NCI-H748 (cell line): ENCODE results near the gene MAGEA9B.
A peak's percentile ranks its signal among the peaks of the same experiment; 100 is the strongest.
"Not testable (repeated sequence)": the region's sequence is repeated elsewhere in the genome, so short reads cannot be mapped to it uniquely, and the experiment has no call there.

Experiments used
- DNase-seq: peaks from one replicate; lab custom pipeline; 2025; ENCODE audit not compliant: unreplicated experiment; lab: John Stamatoyannopoulos, UW

The MAGEA9B gene, protein sequence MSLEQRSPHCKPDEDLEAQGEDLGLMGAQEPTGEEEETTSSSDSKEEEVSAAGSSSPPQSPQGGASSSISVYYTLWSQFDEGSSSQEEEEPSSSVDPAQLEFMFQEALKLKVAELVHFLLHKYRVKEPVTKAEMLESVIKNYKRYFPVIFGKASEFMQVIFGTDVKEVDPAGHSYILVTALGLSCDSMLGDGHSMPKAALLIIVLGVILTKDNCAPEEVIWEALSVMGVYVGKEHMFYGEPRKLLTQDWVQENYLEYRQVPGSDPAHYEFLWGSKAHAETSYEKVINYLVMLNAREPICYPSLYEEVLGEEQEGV

DNA sequence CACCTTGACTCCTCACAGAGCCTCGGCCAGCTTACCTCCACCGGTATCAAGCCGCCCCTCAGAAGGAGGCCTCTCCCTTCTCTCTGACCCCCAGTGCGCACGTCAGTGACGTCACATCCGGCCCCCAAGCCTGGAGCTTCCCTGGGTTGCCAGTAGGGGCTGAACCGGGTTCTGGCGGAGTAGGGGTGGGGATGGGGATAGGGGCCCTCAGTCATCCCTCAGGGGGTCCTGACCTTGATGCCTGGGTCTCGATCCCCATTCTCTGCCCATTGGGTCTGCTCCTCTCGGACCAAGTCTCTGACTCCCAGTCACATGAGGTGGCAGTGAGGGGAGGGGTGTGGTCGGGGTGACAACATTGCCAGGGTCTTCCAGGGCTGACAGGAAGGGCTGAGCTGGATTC, at the start of gene MAGEA9B:
TSS of gene MAGEA9B (minus strand) at position 101 of the 400 bp plus-strand sequence. CDS start 4,280 bp downstream, outside the sequence.
- not testable (repeated sequence) for DNase-seq

DNA sequence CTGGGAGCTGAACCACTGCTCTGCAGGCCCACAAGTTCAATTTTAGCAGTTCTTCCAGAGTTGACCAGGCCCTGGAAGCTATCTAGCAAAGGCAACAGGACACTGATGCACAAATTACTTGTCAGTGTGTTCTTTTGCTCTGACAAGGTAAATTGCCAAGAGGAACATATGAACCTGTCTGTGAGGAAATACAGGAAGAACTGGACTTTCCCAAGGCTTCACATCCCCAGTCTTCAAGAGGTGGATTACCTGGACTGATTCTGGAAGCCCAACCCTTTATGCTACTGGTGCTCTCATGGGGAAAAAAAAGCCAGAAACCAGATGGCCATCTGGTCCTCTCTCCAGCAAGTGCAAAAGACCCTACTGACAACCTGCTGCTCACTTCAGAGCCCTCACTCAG, 46.3 kb upstream of the MAGEA9B start:
- no peak for DNase-seq

DNA sequence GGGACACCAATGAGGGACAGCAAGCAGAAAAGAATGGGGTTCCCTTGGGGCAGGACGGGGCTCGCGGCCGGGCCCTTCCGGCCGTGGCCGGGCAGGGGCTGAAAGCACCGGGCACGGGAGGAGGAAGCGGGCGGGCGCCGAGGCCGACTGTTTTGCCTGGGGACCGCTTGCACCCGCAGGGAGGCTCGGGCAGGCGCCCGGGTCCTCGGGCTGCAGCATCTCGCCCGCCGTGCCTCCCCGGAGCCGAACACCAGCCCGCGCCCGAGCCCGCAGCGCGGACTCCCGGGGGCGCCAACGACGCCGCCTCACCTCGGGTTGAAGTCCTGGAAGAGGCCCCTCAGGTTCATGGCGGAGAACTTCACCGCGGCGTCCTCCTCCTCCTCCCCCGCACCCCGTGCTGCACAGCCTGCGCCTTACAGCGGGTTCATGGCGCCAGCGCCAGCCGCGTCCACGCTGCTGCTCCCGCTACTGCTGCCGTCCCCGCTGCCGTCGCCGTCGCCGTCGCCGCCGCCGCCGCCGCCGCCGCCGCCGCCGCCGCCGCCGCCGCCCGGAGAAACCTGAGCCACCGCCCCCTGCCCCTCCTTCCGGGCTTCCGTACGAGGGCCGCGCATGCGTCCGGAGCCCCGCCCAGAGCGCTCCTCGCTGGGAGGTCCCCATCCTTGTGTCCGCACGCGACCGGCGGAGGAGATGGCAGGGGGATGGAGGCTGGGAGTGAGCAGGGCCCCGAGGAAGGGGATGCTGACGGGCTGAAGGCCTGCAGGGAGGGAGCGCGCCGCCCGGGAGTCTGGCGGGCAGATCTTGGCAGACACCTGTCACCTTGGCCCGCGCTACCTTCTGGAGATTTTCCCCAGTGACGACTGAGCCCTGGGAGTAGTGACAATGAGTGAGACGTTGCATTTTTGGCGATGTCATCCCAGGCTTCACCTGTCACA, 44.2 kb upstream of the MAGEA9B start, which contains the start of gene TMEM185A:
TSS of gene TMEM185A (minus strand) at position 559 of the 932 bp plus-strand sequence. CDS start at position 347, 212 bp downstream.
- peak; percentile 82 for DNase-seq

DNA sequence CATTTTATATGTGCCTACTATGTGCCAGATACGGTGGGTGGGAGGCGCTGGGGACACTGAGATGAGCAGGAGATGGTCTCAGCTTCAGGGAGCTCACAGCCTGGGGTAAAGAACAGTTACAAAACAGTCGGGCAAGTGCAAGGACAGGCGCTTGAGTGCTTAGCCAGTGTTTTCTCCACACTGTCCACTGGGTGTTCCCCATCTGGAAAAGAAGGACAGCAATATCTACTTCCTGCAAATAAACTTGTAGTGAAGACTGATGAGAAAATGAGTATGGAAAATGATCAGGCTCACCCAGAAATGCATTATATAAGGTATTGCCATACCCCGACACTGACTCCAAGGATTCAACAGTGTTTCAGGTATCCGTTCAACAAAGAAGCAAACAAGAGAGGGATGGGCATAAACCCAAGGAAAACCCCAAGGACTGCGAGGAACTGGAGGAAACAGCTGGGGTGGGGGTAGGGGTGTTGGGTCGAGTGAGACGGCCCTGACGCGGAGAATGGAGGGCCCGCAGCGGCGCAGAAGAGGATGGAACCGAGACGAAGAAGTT, 43.5 kb upstream of the MAGEA9B start:
- peak; percentile 25 for DNase-seq

DNA sequence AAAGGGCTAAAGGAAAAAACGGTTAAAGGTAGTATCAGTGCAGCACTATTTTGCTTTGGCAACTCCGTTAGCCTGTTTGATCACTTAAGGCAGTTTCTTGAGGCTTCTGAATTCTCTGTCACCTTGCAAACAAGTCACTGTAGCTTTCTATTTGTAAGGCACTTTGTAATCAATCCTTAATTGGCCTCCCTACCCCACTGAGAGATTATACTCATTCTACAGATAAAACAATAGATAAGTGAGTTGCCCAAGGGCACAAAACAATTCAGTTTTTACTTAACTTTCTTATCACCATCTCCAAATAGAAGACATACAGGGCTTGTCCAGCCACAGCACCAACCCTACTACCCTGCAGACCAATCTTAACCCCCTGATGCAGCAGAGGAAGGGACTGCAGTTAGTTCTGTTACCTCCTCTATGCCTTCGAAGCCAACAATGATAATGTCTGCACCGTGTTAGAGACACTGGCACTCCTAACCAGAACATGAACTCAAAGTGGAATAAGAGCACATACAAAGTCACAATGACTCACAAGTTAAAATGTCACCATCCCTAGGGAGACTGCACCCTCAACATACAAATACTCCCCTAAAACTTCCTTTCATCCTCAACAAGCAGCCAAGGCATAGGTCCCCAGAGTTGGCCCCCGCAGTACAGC, 42.6 kb upstream of the MAGEA9B start:
- DNase-seq: no peak

DNA sequence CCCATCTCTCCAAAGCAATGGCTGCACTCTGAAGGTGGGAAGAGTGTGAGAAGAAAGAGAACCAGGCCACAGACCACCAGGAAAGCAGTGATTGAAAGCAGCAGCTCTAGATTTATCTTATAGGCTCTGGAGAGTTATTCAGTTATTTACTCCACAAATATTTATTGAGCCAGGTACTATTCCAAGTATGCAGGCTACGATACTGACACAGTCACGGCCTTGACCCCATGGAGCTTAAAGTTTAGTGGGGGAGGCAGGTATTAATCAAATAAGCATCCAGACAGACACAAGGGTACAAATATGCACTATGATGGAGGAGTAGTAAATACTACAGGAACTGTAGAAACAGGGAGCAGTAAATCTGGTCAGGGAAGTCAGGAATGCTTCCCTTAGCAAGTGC, 41.5 kb upstream of the MAGEA9B start:
- no peak for DNase-seq

DNA sequence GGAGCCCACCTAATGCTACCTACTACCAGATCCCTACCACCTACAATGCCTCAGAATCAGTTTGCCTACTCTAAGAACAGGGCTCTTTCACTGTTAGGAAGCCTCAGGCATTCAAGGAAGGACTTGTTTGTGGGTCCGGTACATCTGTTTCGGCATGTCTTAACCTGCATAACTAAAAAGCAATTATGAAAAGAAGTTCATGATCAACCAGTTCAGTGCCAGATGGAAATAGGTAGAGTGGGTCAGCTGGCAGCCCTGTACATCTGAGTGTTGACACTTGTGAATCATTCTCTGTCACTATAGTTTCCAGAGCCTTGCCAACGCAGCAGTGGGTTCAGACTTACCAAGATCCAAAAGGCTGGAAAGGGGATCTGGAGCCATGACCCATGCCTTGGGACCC, 41.0 kb upstream of the MAGEA9B start:
- DNase-seq: no peak

DNA sequence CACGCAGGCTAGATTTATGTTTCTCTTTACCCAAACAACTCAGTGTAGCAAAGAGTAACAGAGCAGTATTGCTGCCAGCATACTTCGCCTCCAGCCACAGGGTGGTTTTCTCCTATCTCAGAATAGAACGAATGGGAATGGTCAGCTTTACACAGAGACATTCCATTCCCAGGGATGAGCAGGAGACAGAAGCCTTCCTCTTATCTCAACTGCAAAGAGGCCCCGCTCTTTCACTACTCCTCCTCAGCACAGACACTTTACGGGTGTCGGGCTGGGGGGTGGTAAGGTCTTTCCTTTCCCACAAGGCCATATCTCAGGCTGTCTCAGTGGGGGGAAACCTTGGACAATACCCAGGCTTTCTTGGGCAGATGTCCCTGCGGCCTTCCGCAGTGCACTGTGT, 39.6 kb upstream of the MAGEA9B start:
- not testable (repeated sequence) for DNase-seq

DNA sequence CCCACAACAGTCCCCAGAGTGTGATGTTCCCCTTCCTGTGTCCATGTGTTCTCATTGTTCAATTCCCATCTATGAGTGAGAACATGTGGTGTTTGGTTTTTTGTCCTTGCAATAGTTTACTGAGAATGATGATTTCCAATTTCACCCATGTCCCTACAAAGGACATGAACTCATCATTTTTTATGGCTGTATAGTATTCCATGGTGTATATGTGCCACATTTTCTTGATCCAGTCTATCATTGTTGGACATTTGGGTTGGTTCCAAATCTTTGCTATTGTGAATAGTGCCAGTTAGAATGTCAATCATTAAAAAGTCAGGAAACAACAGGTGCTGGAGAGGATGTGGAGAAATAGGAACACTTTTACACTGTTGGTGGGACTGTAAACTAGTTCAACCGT, 32.4 kb upstream of the MAGEA9B start:
- DNase-seq: not testable (repeated sequence)

DNA sequence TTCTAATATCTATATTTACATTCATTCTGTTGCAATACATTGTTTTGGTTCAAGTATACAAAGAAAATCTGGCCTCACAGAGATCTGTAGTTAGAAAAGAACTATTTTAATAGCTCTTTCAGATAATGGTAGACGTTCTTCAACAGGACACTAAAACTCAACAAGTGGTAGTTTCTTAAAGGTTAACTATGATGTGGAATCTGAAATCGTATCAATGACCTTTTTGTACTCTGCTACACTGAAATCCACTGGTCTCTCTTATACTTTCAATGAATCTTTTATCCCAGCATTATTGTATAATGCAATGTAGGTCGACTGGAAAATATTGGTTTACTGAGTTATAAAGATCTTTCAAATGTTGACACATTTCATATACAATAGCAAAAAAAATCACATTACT, 31.6 kb upstream of the MAGEA9B start:
- DNase-seq: no peak

DNA sequence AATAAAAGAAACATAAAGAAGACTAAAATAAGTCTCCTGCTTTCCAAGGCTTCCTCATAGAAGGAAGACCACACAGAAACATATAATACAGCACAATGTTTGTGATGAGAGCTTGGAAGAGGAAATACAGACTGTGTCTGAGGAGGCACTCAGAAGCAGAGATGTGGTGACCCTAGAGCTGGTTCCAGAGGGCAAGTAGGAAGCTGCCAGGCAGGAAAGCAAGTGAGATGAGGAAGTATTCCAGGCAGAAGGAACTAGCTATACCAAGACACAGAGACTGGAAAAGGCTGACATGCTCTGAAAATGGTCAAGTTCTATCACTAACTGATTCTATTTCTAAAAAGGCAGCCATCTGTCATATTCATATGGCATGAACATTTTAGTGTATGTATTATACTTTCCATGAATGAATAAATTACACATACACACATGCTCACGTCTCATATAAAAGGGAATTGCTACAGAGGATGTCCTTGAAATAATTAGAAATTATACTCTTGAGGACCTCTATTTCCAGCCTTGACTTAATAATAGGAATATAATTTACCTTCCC, 24.4 kb upstream of the MAGEA9B start:
- DNase-seq: no peak

DNA sequence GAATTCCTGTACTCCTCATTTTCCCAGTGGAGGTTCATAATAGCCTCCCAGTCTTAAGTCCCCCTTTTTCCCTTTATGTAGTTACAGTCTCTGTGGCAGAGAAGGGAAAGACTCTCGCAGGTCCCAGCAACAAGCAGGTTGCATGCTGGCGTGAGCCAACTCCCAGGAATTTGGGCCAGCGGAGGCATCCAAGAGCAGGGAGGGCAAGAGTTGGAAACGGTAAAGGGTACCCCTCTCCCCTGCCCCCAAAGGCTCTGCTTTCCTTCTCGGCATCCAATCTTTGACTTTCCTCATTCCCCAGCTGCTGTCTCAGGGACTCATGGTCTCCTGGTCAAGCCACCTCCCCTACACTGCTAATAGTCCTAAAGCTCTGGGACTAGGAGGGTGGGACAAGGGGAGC, 23.3 kb upstream of the MAGEA9B start:
- no peak for DNase-seq

DNA sequence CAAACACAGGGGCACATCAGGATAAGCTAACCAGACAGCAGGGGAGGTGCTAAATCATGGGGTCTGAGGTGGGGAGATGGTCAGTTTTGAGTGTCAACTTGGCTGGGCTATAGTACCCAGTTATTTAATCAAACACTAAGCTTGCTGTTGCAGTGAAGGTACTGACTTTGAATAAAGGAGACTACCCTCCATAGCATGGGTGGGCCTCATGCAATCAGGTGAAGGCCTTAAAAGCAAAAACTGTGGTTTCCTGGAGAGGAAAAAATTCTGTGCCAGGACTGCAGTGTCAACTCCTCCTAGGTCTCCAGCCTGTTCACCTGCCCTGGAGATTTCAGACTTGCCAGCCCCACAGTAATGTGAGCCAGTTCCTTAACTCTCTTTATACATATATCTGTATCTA, 20.4 kb upstream of the MAGEA9B start:
- no peak for DNase-seq

DNA sequence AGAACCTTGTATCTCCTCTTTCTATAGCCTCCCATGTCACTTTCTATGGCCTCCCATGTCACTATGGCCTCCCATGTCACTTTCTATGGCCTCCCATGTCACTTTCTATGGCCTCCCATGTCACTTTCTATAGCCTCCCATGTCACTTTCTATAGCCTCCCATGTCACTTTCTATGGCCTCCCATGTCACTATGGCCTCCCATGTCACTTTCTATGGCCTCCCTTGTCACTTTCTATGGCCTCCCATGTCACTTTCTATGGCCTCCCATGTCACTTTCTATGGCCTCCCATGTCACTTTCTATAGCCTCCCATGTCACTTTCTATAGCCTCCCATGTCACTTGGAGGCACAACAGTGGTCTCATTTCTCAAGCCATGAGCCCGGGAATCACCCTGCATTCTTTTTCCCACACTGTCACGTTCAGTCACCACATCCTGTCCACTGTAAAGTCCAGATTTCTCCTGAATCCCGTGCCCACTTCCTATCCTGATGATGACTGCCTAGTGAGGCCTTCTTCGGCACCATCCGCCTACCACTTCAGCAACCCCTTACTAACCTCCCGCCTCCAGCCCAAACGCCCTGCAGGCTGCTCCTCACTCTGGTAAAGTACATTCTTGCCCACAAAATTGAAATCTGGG, 18.1 kb upstream of the MAGEA9B start:
- not testable (repeated sequence) for DNase-seq

DNA sequence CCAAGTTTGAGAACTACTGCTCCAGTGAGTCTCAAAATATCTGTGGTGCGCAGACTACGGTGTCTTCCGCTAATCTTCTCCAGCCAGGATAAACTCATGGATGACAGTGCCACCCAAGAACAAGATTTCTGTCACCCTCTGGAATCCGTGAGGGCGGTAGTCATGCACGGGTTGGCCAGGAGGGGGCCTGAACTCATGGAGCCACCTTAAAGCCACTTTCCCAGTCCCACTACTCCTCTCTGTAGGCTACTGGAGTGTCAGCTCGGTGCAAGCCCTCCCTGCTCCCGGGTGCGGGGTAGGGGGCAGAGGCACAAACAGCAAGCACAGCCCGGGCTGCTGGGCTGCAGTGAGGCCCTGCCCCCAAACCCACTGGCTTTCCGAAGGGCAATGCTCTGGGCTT, 11.3 kb upstream of the MAGEA9B start:
- not testable (repeated sequence) for DNase-seq

DNA sequence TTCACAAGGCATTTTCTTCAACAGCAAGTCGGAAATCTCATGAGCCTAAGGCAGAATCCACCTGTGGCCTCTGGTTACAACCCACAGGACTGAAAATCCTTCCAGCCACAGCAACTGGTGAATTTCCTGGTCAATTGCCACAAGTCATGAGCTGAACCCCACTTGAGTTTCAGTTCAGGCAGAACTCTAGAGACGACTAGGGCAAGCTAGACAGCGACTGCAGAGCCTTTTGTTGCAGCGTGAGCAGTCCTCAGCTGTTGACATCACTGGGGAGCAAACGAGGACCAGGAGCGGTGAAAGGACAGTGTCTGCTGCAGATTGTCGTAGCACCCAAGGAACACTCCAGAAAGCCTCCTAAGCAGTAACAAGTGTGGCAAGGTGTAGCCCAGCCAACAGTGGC, 8.7 kb upstream of the MAGEA9B start:
- DNase-seq: not testable (repeated sequence)

DNA sequence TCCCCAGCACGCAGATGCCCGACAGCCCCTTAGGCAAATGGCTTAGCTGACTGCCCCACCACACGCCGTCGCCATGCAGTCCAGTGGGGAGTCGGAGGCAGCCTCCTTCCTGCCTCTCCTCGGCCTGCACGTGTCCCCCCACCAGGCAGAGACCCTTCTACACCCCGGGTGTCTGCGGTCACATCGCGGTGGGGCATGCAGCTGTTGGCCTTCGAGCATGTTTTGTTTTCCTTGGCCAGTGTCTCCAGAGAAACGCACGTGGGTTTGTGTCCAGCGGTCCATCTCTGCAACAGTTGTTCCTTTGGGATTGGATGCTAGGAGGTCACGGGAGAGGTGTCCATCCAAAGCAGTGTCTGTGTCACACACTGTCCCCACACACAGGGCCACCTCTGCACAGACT, 8.0 kb upstream of the MAGEA9B start, which contains the start of gene HSFX2:
TSS of gene HSFX2 (minus strand) at position 101 of the 400 bp plus-strand sequence. CDS start 614 bp downstream, outside the sequence.
- not testable (repeated sequence) for DNase-seq

DNA sequence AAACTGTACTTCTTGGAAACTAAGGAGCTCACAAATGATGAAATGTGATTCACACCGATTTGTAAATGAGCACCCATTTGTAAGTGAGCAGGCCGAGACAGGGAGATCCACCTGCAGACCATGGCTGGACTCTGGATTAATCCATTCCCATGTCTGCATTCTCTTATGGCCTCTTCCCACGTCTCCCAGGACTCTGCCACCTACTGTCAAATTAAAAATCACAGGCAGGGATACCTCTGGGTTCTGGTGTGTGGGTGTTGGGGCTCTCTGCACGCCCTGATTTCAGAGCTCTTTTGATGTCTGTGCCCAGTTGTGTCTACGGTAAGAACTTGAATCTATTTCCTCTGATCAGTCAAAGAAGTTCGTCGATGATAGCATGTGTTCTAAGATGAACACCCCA, 3.7 kb upstream of the MAGEA9B start:
- DNase-seq: not testable (repeated sequence)

DNA sequence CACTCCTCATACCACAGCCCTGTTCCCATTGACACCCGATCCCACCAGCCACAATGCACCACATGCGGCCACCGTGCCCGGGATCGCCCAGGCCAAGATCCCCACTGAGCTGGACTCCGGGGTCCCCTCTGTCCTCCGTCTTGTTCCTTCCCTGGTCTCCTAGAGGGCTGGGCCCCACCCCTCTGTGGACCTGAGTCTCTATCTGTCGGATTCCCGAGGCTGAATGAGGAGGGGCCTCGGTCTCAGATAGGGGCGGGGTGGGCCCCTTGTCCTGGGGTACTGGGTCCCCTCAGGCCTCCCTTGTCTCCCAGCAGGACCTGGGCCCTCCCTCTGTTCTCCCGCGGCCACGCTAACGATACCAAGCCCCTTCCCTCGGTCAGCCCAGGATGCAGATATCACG, 1.6 kb downstream of the MAGEA9B start:
- not testable (repeated sequence) for DNase-seq

DNA sequence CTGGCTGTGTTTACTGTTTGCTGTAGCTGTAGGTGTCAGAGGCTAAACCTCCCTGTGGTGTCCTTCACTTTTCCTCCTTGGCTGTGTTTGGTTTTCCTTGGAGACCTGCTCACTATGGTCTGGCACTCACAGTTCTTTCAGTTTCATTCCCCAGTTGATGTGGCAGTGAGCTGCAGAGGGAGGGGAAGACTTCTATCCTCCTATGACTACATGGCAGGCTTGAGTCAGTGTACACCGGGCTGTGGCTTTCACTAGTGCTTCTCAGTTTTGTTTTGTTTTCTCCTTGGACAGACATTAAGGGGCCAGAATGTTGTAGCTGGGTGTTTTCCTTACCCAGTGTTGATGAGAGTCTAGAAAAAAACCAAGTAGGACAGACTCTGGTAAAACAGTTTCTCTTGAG, 13.8 kb downstream of the MAGEA9B start:
- DNase-seq: not testable (repeated sequence)
